ENCODE data around the gene RAB19.

- TF ChIP-seq, protein P1, sequence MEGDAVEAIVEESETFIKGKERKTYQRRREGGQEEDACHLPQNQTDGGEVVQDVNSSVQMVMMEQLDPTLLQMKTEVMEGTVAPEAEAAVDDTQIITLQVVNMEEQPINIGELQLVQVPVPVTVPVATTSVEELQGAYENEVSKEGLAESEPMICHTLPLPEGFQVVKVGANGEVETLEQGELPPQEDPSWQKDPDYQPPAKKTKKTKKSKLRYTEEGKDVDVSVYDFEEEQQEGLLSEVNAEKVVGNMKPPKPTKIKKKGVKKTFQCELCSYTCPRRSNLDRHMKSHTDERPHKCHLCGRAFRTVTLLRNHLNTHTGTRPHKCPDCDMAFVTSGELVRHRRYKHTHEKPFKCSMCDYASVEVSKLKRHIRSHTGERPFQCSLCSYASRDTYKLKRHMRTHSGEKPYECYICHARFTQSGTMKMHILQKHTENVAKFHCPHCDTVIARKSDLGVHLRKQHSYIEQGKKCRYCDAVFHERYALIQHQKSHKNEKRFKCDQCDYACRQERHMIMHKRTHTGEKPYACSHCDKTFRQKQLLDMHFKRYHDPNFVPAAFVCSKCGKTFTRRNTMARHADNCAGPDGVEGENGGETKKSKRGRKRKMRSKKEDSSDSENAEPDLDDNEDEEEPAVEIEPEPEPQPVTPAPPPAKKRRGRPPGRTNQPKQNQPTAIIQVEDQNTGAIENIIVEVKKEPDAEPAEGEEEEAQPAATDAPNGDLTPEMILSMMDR (IDR thresholded peaks at IDR 0.05 in 2 of 3, conservative IDR thresholded peaks at IDR 0.05 in 1 of 3; ENCODE audit: control insufficient read depth in 2 of 3, extremely low read depth in 1 of 3, insufficient read depth in 1 of 3, low read depth in 3 of 3, low read length in 3 of 3): no peak
- TF ChIP-seq HDGF (IDR thresholded peaks at IDR 0.05): no peak
- no peak for TF ChIP-seq ZZZ3 (IDR thresholded peaks at IDR 0.05; ENCODE audit: control insufficient read depth, insufficient read length, low read depth)
- TF ChIP-seq ZNF274 (IDR thresholded peaks at IDR 0.05; ENCODE audit: insufficient read depth, insufficient read length): no peak
- TF ChIP-seq POLR2AphosphoS2 (IDR thresholded peaks at IDR 0.05; ENCODE audit: low read depth, low read length): no peak
- TF ChIP-seq KLF5 (IDR thresholded peaks at IDR 0.05; ENCODE audit: partially characterized antibody): no peak
- TF ChIP-seq, protein P2, sequence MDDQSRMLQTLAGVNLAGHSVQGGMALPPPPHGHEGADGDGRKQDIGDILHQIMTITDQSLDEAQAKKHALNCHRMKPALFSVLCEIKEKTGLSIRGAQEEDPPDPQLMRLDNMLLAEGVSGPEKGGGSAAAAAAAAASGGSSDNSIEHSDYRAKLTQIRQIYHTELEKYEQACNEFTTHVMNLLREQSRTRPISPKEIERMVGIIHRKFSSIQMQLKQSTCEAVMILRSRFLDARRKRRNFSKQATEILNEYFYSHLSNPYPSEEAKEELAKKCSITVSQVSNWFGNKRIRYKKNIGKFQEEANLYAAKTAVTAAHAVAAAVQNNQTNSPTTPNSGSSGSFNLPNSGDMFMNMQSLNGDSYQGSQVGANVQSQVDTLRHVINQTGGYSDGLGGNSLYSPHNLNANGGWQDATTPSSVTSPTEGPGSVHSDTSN (IDR thresholded peaks at IDR 0.05; ENCODE audit: insufficient replicate concordance, low read depth, low read length): no peak
- TF ChIP-seq MAX (IDR thresholded peaks at IDR 0.05; ENCODE audit: low read depth, low read length): no peak
- TF ChIP-seq TAF1 (IDR thresholded peaks at IDR 0.05; ENCODE audit: borderline replicate concordance, low read depth, low read length): no peak
- no peak for TF ChIP-seq SMC3 (IDR thresholded peaks at IDR 0.05; ENCODE audit: borderline replicate concordance, low read length)
- TF ChIP-seq MYC (IDR thresholded peaks at IDR 0.05; ENCODE audit: insufficient read depth, insufficient read length, insufficient replicate concordance, low read length, severe bottlenecking): no peak
Measured at GRCh38 chr7:140458916-140459315, 55.1 kb downstream of the RAB19 start.
